Activated CD8-positive, alpha-beta memory T cell treated with anti-CD3 and anti-CD28 coated beads, Interleukin-2, amount 50 U/mL, for 1 hour (primary cell): ENCODE results near the gene FAM78A.
"Not testable (repeated sequence)": the region's sequence is repeated elsewhere in the genome, so short reads cannot be mapped to it uniquely, and the experiment has no call there.

Experiments used
- DNase-seq: peaks from one replicate; pipeline ENCODE4 v3.0.0-alpha.2; 2020; ENCODE audit errors: extremely low read depth

The FAM78A gene

DNA sequence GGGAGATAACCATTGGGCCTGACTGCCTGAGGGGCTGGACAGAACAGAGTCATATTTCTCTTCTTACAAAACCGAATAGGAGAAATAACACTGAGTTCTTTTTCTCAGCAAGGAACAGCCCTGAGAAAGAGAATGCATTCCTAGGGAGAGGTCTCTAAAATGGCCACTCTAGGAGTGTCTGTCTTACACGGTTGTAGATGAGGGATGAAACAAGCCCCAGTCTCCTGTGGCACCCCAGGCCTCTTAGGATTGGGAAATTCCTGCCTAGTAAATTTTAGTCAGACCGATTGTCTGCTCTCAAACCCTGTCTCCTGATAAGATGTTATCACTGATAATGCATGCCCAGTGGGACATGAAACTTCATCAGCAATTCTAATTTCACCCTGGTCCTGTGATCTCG, 64.4 kb downstream of the FAM78A start:
- not testable (repeated sequence) for DNase-seq
